ENCODE data around the gene TPP2.

TPP2 gene

DNA sequence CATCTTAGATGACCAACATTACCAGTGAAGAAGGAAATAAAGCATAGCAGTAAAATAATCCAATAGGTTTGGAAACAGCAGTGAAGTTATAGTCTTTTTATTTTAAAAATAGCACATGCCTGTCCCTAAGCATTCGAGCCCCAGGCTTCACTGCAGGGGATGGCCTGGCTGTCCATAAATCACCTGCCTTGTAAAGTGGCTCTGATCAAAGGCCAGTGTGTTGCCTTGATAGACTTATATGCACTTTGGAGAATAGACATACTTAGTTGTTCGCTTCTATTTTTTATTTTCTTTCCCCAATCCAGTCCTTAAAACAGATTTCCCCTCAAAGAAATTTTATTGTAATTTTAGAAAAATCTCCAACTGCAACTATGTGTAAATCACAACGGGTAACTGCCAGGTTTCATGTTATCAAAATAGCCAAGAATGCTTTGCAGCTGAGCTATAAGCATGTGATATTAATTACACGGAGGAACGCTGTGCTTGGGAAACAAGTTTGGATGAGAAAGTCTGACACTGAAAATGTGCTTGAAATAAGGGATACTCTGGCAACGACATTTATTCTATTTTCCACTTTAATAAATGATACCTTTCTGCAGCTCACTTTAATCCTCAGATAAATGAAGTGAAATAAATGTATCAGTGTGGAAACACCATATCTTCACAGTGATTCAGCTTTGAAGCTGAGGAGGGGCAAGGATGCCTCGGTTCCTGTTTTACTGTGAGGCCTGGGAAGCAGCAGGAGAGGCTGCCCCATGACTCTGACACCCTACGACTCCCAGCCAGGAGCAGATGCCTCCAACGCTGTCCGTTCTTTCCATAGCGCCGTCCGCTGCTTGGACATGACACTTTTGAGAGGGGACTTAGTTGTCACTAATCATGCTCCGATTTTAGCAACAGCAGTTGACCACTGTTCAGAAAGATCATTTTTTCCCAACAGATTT lies 103.6 kb downstream of the TPP2 start:
- Mint-ChIP-seq H3K36me3 (ENCODE audit: low read depth) (no peaks in the 10 kb centered on the region), H3K27me3 (ENCODE audit: low read depth) (peaks cover 27% of the 10 kb centered on the region), H3K27ac (no peak overlapping the region), H3K9me3 (no peaks in the 10 kb centered on the region), H3K4me1 (ENCODE audit: low read depth) (no peaks in the 10 kb centered on the region), H3K4me3 (no peak overlapping the region)

DNA sequence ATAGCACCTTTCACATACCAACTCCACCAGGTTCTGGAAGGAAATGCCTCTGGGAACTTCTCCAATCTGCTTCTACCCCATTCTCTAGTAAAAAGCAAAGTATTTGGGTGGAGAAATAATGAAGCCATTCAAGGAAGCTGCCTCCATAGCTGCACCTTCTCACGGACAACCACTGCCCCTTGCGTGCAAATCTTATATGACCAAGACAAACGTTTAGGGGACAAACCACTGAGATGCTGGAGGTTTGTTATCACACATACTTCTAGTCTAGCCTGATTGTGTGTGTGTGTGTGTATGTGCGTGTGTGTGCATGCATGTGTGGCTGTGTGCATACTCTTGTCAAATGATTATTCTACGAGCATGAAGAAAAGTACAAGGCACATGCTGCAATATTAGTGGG lies 104.5 kb downstream of the TPP2 start:
- no peaks in the 10 kb centered on the region for H3K4me1 Mint-ChIP-seq (ENCODE audit: low read depth)
- H3K27me3 Mint-ChIP-seq (ENCODE audit: low read depth): peaks cover 28% of the 10 kb centered on the region
- H3K27ac Mint-ChIP-seq: no peak overlapping the region
- H3K36me3 Mint-ChIP-seq (ENCODE audit: low read depth): no peaks in the 10 kb centered on the region
- no peaks in the 10 kb centered on the region for H3K9me3 Mint-ChIP-seq
- no peak overlapping the region for H3K4me3 Mint-ChIP-seq

DNA sequence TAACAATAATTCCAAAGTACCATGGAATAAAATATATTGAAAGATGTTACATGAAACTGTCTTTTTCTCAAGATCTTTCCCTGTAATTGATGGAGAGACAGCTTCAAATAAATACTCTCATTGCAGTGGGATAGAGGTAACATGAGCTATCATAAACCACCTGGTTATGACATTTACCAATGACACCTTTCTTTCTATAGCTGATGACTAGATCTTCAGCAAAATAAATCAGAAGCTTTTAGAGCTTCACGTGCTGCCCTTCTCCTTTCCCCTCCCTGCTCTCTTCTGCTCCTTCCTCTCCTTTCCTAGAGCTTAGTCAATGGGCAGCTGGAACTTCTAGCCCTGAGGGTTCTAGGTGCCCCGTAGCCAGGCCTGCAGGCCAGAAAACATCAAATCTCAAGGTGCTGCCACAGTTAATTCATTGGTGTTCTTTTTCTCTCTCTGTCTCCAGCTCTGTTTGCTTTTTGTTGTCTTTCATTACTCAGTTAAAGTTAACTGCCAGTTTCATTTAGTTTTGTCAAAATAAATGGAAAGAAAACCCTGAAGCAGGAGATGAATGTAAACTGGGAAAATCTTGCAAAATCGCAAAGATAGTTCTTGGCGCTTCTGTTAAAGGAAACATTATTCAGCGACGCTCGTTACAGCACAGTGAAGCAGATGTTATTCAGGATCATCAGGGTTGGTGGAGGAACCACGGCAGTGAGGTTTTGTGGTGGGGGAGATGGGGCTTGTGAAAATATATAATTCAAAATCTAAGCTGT lies 106.4 kb downstream of the TPP2 start:
- no peaks in the 10 kb centered on the region for H3K36me3 Mint-ChIP-seq (ENCODE audit: low read depth)
- H3K27me3 Mint-ChIP-seq (ENCODE audit: low read depth): peaks cover 29% of the 10 kb centered on the region
- H3K4me3 Mint-ChIP-seq: no peak overlapping the region
- no peaks in the 10 kb centered on the region for H3K9me3 Mint-ChIP-seq
- H3K4me1 Mint-ChIP-seq (ENCODE audit: low read depth): no peaks in the 10 kb centered on the region
- H3K27ac Mint-ChIP-seq: no peak overlapping the region

- no peaks in the 10 kb centered on the region for H3K36me3 Mint-ChIP-seq (ENCODE audit: low read depth)
- H3K27ac Mint-ChIP-seq: no peak overlapping the region
Measured at GRCh38 chr13:102703726-102704035, 106.9 kb downstream of the TPP2 start.

DNA sequence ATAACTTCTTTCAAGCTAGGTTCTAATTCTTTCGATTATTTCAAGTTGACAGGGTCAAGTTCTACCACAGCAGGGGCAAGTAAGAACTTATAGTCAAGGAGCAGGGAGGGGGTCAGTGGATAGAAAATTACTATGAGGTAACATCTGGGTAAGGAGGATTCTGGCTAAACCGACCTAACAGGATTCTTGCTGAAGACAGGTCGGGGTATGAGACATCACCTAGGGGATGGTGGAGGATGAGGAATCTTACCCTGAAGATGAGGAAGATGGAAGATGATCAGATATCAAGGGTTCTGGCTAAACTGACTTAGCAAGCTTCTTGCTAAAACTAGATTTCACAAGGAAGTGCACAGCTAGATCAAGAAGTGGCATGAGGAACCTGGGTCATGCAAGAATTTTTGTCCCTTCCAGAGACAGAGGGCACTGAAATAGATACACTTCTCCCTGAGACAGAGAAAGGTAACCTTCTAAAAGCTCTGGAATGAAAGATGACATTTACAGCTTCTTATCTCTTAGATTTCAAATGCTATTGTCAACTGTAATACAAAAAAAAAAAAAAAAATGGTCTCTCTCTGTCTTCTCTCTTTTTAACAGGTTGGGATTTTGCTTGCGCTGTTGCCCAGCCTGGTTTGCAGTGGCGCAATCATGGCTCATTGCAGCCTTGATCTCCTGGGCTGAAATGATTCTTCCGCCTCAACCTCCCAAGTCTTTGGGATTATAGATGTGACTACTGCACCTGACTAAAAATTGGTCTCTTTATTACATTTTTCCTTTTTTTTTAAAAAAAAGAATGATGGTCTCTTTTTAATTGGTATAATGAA lies 107.7 kb downstream of the TPP2 start:
- no peaks in the 10 kb centered on the region for H3K4me1 Mint-ChIP-seq (ENCODE audit: low read depth)
- H3K27ac Mint-ChIP-seq: no peak overlapping the region
- H3K9me3 Mint-ChIP-seq: no peaks in the 10 kb centered on the region
- no peak overlapping the region for H3K4me3 Mint-ChIP-seq
- H3K36me3 Mint-ChIP-seq (ENCODE audit: low read depth): no peaks in the 10 kb centered on the region
- H3K27me3 Mint-ChIP-seq (ENCODE audit: low read depth): peaks cover 29% of the 10 kb centered on the region

More at GRCh38 chr13:102703726-102704035, 106.9 kb downstream of the TPP2 start:
- H3K9me3 Mint-ChIP-seq: no peaks in the 10 kb centered on the region
- no peaks in the 10 kb centered on the region for H3K4me1 Mint-ChIP-seq (ENCODE audit: low read depth)
- no peak overlapping the region for H3K4me3 Mint-ChIP-seq
- peaks cover 29% of the 10 kb centered on the region for H3K27me3 Mint-ChIP-seq (ENCODE audit: low read depth)

GRCh38 chr13:102707467-102707866 lies 110.7 kb downstream of the TPP2 start:
- Mint-ChIP-seq H3K9me3 (no peaks in the 10 kb centered on the region), H3K27me3 (ENCODE audit: low read depth) (peaks cover 29% of the 10 kb centered on the region), H3K27ac (no peak overlapping the region), H3K36me3 (ENCODE audit: low read depth) (no peaks in the 10 kb centered on the region), H3K4me3 (no peak overlapping the region), H3K4me1 (ENCODE audit: low read depth) (no peaks in the 10 kb centered on the region)

GRCh38 chr13:102708211-102708610 lies 111.4 kb downstream of the TPP2 start:
- H3K27me3 Mint-ChIP-seq (ENCODE audit: low read depth): peaks cover 29% of the 10 kb centered on the region

DNA sequence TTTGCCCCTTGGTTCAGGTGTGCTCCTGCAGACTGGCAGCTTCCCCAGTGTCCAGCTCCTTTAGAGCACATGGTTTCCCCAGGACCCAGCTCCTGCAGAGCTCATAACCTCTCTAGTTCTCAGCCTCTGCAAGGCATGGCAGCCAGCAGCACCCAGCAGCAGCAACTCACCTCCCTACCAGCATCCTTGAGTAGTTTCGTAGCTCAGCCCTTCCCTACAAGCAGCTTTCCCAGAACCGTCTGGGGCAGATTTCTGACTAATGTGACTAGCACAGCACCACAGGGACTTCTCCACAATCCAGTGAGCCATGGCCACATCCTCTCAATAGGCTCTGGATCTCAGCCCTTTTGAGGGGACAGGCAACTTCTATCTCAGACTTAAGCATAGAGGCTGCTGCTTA lies 112.2 kb downstream of the TPP2 start:
- Mint-ChIP-seq H3K27me3 (ENCODE audit: low read depth) (peaks cover 25% of the 10 kb centered on the region), H3K36me3 (ENCODE audit: low read depth) (no peaks in the 10 kb centered on the region), H3K4me3 (no peak overlapping the region), H3K4me1 (ENCODE audit: low read depth) (no peaks in the 10 kb centered on the region), H3K9me3 (no peaks in the 10 kb centered on the region), H3K27ac (no peak overlapping the region)

More at GRCh38 chr13:102708211-102708610, 111.4 kb downstream of the TPP2 start:
- Mint-ChIP-seq H3K4me3 (no peak overlapping the region), H3K4me1 (ENCODE audit: low read depth) (no peaks in the 10 kb centered on the region), H3K27ac (no peak overlapping the region), H3K9me3 (no peaks in the 10 kb centered on the region), H3K36me3 (ENCODE audit: low read depth) (no peaks in the 10 kb centered on the region)

DNA sequence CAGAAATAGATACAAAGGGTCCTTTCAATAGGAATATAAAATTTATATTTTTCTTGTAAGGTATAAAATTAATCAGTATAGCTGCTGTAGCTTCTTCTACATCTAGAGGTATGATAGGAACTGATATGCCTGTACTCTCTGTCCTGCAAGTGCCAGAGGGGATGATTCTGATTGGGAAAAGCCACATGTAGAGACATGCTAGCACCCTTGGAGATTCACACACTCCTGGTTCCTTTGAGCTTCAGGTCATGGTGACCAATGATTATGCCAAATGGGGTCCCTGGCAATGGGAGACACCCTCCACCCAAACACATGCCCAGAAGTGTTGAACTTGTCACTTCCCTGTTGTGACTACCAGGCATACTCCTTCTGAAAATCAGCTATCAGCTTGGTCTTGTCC lies 112.8 kb downstream of the TPP2 start:
- Mint-ChIP-seq H3K36me3 (ENCODE audit: low read depth) (no peaks in the 10 kb centered on the region), H3K27me3 (ENCODE audit: low read depth) (peaks cover 20% of the 10 kb centered on the region), H3K4me1 (ENCODE audit: low read depth) (no peaks in the 10 kb centered on the region), H3K27ac (no peak overlapping the region), H3K4me3 (no peak overlapping the region), H3K9me3 (no peaks in the 10 kb centered on the region)

DNA sequence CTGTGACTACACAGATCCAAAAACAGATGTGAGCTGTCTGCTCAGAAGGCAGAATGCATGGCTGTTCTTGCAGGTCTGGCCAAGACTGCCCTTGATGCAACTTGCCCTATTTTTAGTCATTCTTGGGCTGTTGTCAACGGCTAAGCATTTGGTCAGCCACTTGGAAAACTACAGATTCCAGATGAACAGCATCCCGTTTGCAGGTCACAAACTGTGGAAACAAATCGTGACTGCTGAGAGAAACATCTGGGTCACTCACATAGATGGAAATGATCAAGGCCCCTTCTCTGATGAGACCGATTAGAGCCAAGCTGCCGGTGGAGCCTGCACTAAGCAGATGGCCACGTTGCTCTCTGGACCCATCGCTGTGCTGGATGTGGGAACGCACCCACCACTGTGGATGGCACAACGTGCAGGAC lies 113.5 kb downstream of the TPP2 start:
- H3K27ac Mint-ChIP-seq: no peak overlapping the region
- H3K36me3 Mint-ChIP-seq (ENCODE audit: low read depth): no peaks in the 10 kb centered on the region
- H3K27me3 Mint-ChIP-seq (ENCODE audit: low read depth): peaks cover 13% of the 10 kb centered on the region
- no peak overlapping the region for H3K4me3 Mint-ChIP-seq
- no peaks in the 10 kb centered on the region for H3K9me3 Mint-ChIP-seq
- H3K4me1 Mint-ChIP-seq (ENCODE audit: low read depth): no peaks in the 10 kb centered on the region

DNA sequence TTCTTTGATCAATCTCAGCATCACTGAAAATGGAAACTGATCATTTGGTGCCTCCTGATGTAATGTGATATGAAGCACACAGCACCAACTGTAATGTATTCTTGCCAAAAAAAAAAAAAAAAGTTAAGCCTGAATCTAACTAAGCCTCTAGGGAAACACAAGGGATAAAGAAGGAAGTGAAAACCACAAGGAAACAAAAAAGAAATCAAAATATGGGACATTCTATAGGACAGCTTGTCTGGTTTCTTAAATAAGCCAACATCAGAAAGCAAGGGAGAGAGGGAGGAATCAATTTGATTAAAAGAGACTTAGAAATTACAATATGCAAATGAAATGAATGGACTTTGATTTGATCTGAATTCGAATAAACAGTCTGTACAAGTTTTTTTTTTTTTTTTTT lies 118.7 kb downstream of the TPP2 start:
- no peaks in the 10 kb centered on the region for H3K36me3 Mint-ChIP-seq (ENCODE audit: low read depth)
- no peak overlapping the region for H3K27ac Mint-ChIP-seq
- peaks cover 14% of the 10 kb centered on the region for H3K27me3 Mint-ChIP-seq (ENCODE audit: low read depth)
- H3K4me1 Mint-ChIP-seq (ENCODE audit: low read depth): no peaks in the 10 kb centered on the region
- no peaks in the 10 kb centered on the region for H3K9me3 Mint-ChIP-seq
- no peak overlapping the region for H3K4me3 Mint-ChIP-seq

DNA sequence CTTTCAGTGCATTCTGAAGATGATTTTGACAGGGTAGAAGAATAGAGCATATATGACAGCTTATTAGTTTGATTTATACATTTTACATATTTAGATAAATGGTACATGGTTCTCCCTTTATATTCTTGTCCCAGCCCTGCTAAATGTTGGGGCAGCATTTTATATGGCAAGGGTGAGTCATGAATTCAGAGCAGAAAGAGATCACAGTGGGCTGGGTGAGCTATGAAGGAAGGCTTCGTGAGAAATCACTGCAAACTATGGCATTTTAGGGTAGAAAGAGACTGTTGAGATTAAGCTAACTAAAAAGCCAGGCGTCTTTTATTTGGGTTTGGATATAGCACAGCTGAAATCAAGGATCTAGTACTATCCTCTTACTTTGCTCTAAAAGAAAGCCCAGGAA lies 122.0 kb downstream of the TPP2 start:
- H3K9me3 Mint-ChIP-seq: no peaks in the 10 kb centered on the region
- H3K36me3 Mint-ChIP-seq (ENCODE audit: low read depth): no peaks in the 10 kb centered on the region
- H3K27ac Mint-ChIP-seq: no peak overlapping the region
- H3K27me3 Mint-ChIP-seq (ENCODE audit: low read depth): peaks cover 29% of the 10 kb centered on the region
- no peak overlapping the region for H3K4me3 Mint-ChIP-seq
- no peaks in the 10 kb centered on the region for H3K4me1 Mint-ChIP-seq (ENCODE audit: low read depth)

DNA sequence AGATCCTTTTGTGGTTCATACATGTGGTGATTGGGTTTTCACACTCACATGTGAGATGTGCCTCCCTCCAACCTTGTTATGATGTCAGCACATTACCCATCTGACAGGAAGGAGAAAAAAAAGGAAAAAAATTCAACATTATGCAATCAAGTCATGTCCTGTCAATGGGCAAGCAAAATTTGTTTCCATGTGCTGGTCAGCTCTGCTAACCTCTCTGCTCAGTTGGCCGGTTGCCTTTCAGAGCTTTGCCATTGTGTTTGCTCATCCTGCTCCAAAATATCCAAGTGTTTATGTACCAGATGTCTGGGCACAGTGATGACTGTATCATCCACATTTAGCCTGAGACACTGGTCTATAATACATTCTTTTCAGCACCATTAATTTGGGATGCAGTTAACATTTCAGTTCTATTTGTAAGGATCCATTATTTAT lies 125.0 kb downstream of the TPP2 start:
- H3K36me3 Mint-ChIP-seq (ENCODE audit: low read depth): no peaks in the 10 kb centered on the region
- H3K27me3 Mint-ChIP-seq (ENCODE audit: low read depth): peaks cover 32% of the 10 kb centered on the region
- H3K9me3 Mint-ChIP-seq: no peaks in the 10 kb centered on the region
- H3K4me1 Mint-ChIP-seq (ENCODE audit: low read depth): peaks cover 1% of the 10 kb centered on the region
- no peak overlapping the region for H3K4me3 Mint-ChIP-seq
- no peak overlapping the region for H3K27ac Mint-ChIP-seq

GRCh38 chr13:102724923-102725322 lies 128.1 kb downstream of the TPP2 start:
- H3K9me3 Mint-ChIP-seq: no peaks in the 10 kb centered on the region
- peaks cover 26% of the 10 kb centered on the region for H3K27me3 Mint-ChIP-seq (ENCODE audit: low read depth)
- H3K4me3 Mint-ChIP-seq: no peak overlapping the region
- no peaks in the 10 kb centered on the region for H3K36me3 Mint-ChIP-seq (ENCODE audit: low read depth)
- H3K27ac Mint-ChIP-seq: no peak overlapping the region
- peaks cover 4% of the 10 kb centered on the region for H3K4me1 Mint-ChIP-seq (ENCODE audit: low read depth)
